ENCODE results near the gene HNRNPH1. TPM values are rescaled to one million over a fixed set of nuclear protein-coding genes. Genes with fewer than 3 reads are reported as not detected.
"Not testable (repeated sequence)": the region's sequence is repeated elsewhere in the genome, so short reads cannot be mapped to it uniquely, and the experiment has no call there.

Gene HNRNPH1
- total RNA-seq, 1 experiment from 2014 or later = 972 TPM

- H3K27me3 ChIP-seq (replicated peaks; ENCODE audit: insufficient read depth, low read depth, low read length, poor library complexity); intact Hi-C loops (cut with micrococcal nuclease; ENCODE audit: unreplicated experiment); H3K36me3 ChIP-seq (ENCODE audit: insufficient read depth, low read length, poor library complexity, severe bottlenecking); H3K4me1 ChIP-seq (ENCODE audit: insufficient read depth, low read length, poor library complexity, severe bottlenecking); CTCF ChIA-PET; BruUV-seq (replicated peaks); H3K4me3 ChIP-seq (ENCODE audit: low read depth, low read length, poor library complexity, severe bottlenecking); POLR2A ChIA-PET (ENCODE audit: low non-redundant PET); H3K27ac ChIP-seq (ENCODE audit: low read depth, low read length, poor library complexity, severe bottlenecking); H3K9me3 ChIP-seq (ENCODE audit: low read depth, low read length, poor library complexity, severe bottlenecking); DNase-seq (ENCODE audit: low spot score): not testable (repeated sequence)
Measured at GRCh38 chr5:179653135-179653534, 29.7 kb upstream of the HNRNPH1 start.

GRCh38 chr5:179650245-179650644, 26.8 kb upstream of the HNRNPH1 start:
- H3K4me3 ChIP-seq (ENCODE audit: low read depth, low read length, poor library complexity, severe bottlenecking); H3K27me3 ChIP-seq (replicated peaks; ENCODE audit: insufficient read depth, low read depth, low read length, poor library complexity); POLR2A ChIA-PET (ENCODE audit: low non-redundant PET); DNase-seq (ENCODE audit: low spot score); intact Hi-C loops (cut with micrococcal nuclease; ENCODE audit: unreplicated experiment); BruUV-seq (replicated peaks); H3K4me1 ChIP-seq (ENCODE audit: insufficient read depth, low read length, poor library complexity, severe bottlenecking); H3K9me3 ChIP-seq (ENCODE audit: low read depth, low read length, poor library complexity, severe bottlenecking); H3K27ac ChIP-seq (ENCODE audit: low read depth, low read length, poor library complexity, severe bottlenecking); H3K36me3 ChIP-seq (ENCODE audit: insufficient read depth, low read length, poor library complexity, severe bottlenecking); CTCF ChIA-PET: not testable (repeated sequence)

DNA sequence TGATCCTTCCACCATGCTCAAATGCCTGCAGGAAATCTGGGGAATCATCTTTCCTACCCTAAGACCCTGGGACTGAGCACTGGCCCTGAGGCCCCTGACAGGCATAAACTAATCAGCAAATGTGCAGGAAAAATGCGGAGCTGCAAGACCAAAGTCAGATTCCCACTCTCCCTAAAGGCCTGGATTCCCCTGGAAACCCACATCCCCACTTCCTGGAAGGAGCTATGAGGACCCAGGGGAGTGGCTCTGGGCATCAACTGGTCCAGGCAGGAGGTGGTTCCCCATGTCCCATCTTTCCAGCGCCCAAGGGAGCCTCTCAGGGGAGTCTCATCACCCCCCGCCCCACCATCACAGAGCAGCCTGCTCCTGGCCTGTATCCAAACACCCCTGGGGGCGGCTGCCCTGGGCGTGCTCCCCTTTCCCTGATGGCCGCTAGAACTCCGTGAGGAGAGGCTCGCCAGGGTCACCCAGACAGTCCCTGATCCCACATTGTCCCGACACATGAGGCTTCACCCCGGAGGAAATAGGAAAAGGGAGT, 25.8 kb upstream of the HNRNPH1 start:
- BruUV-seq (replicated peaks); POLR2A ChIA-PET (ENCODE audit: low non-redundant PET); intact Hi-C loops (cut with micrococcal nuclease; ENCODE audit: unreplicated experiment): not testable (repeated sequence)

GRCh38 chr5:179648410-179648809, 24.9 kb upstream of the HNRNPH1 start:
- Histone ChIP-seq H3K4me1 (ENCODE audit: insufficient read depth, low read length, poor library complexity, severe bottlenecking) (no peaks in the 10 kb centered on the region), H3K27me3 (replicated peaks; ENCODE audit: insufficient read depth, low read depth, low read length, poor library complexity) (no peaks in the 10 kb centered on the region), H3K36me3 (ENCODE audit: insufficient read depth, low read length, poor library complexity, severe bottlenecking) (no peaks in the 10 kb centered on the region), H3K4me3 (ENCODE audit: low read depth, low read length, poor library complexity, severe bottlenecking) (no peak overlapping the region), H3K27ac (ENCODE audit: low read depth, low read length, poor library complexity, severe bottlenecking) (no peak overlapping the region), H3K9me3 (ENCODE audit: low read depth, low read length, poor library complexity, severe bottlenecking) (no peaks in the 10 kb centered on the region)
- CTCF ChIA-PET = no interaction called here
- TF ChIP-seq CTCF (conservative IDR thresholded peaks at IDR 0.05; ENCODE audit: low read depth, low read length) = no peak
- no peak for TF ChIP-seq EZH2 (IDR thresholded peaks at IDR 0.05; ENCODE audit: borderline replicate concordance, low read depth, low read length, poor library complexity, severe bottlenecking)
- DNase-seq (ENCODE audit: low spot score) = no peak
- intact Hi-C loops (cut with micrococcal nuclease; ENCODE audit: unreplicated experiment) = no loop called here
- BruUV-seq (replicated peaks) = no TSS peak
- POLR2A ChIA-PET (ENCODE audit: low non-redundant PET) = no interaction called here

More for the DNA sequence above, 25.8 kb upstream of the HNRNPH1 start:
- H3K9me3 ChIP-seq (ENCODE audit: low read depth, low read length, poor library complexity, severe bottlenecking); H3K36me3 ChIP-seq (ENCODE audit: insufficient read depth, low read length, poor library complexity, severe bottlenecking); H3K4me3 ChIP-seq (ENCODE audit: low read depth, low read length, poor library complexity, severe bottlenecking); H3K27me3 ChIP-seq (replicated peaks; ENCODE audit: insufficient read depth, low read depth, low read length, poor library complexity); CTCF ChIA-PET; H3K27ac ChIP-seq (ENCODE audit: low read depth, low read length, poor library complexity, severe bottlenecking); DNase-seq (ENCODE audit: low spot score); H3K4me1 ChIP-seq (ENCODE audit: insufficient read depth, low read length, poor library complexity, severe bottlenecking): not testable (repeated sequence)

- BruUV-seq (replicated peaks); CTCF ChIA-PET; H3K27ac ChIP-seq (ENCODE audit: low read depth, low read length, poor library complexity, severe bottlenecking); H3K36me3 ChIP-seq (ENCODE audit: insufficient read depth, low read length, poor library complexity, severe bottlenecking); H3K9me3 ChIP-seq (ENCODE audit: low read depth, low read length, poor library complexity, severe bottlenecking); intact Hi-C loops (cut with micrococcal nuclease; ENCODE audit: unreplicated experiment); H3K4me1 ChIP-seq (ENCODE audit: insufficient read depth, low read length, poor library complexity, severe bottlenecking); DNase-seq (ENCODE audit: low spot score); H3K4me3 ChIP-seq (ENCODE audit: low read depth, low read length, poor library complexity, severe bottlenecking); POLR2A ChIA-PET (ENCODE audit: low non-redundant PET); H3K27me3 ChIP-seq (replicated peaks; ENCODE audit: insufficient read depth, low read depth, low read length, poor library complexity): not testable (repeated sequence)
Measured at GRCh38 chr5:179644766-179645165, 21.3 kb upstream of the HNRNPH1 start.

DNA sequence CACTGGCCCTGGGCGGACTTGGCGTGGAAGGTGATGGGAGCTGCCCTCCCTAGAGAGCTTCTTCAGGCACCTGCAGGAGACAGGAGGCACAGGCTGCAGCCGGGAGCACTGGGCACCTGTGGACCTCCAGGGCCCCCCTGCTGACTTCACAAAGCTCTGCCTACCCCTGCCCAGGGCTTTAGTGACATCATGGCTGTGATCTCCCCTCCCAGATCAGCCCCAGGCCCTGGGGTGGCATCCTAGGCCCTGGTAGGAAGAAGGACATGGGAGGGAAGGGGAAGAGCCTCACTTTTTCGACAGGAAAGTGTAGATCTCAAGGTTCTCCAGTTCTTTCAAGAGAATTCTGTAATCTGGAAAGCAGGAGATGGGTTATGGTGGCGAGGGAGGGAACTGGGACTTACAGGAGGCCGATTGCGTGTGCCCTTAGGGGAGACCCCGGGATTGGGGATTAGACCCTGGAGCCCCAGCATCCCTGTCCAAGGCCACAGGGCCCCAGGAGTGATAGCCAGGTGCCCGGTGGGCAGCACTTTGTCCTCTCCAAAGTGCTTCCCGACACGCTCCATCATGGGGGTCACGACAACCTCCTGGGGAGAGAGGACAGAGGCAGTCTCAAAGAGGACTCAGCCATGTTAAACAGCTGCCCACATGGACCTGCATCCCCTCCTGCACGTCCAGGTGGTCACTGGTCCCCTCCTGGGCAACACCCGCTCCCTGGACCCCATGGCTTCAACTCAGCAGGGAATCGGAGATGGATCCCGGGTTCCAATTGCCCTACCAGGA, 19.9 kb upstream of the HNRNPH1 start:
- H3K27ac ChIP-seq (ENCODE audit: low read depth, low read length, poor library complexity, severe bottlenecking); H3K4me1 ChIP-seq (ENCODE audit: insufficient read depth, low read length, poor library complexity, severe bottlenecking); H3K4me3 ChIP-seq (ENCODE audit: low read depth, low read length, poor library complexity, severe bottlenecking); H3K36me3 ChIP-seq (ENCODE audit: insufficient read depth, low read length, poor library complexity, severe bottlenecking); POLR2A ChIA-PET (ENCODE audit: low non-redundant PET); BruUV-seq (replicated peaks); H3K27me3 ChIP-seq (replicated peaks; ENCODE audit: insufficient read depth, low read depth, low read length, poor library complexity); intact Hi-C loops (cut with micrococcal nuclease; ENCODE audit: unreplicated experiment); DNase-seq (ENCODE audit: low spot score); H3K9me3 ChIP-seq (ENCODE audit: low read depth, low read length, poor library complexity, severe bottlenecking): not testable (repeated sequence)
- CTCF ChIA-PET = interaction anchor here (0.6 kb wide), 1 partner anchor 152 kb away, joined by 3 read pairs; no protein-coding TSS in a partner anchor

DNA sequence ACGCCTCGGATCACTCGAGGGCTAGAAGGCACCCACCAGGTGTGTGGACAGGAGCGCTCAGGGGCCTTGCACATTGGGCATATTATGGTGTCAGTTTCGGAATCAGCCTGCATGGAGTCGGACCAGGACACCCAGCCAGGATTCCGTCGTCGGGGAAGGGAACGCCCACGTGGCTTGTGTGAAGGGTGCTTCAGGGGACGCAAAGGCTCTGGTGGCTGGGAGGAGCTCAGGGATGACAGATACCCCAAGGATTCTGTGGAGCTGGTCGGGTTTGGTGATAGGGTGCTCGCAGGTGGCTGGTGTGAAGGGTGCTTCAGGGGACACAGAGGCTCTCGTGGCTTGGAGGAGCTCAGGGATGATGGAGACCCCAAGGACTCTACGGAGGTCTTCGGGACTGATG, 19.2 kb upstream of the HNRNPH1 start:
- H3K9me3 ChIP-seq (ENCODE audit: low read depth, low read length, poor library complexity, severe bottlenecking); POLR2A ChIA-PET (ENCODE audit: low non-redundant PET); H3K27ac ChIP-seq (ENCODE audit: low read depth, low read length, poor library complexity, severe bottlenecking); intact Hi-C loops (cut with micrococcal nuclease; ENCODE audit: unreplicated experiment); H3K36me3 ChIP-seq (ENCODE audit: insufficient read depth, low read length, poor library complexity, severe bottlenecking); H3K4me1 ChIP-seq (ENCODE audit: insufficient read depth, low read length, poor library complexity, severe bottlenecking); H3K27me3 ChIP-seq (replicated peaks; ENCODE audit: insufficient read depth, low read depth, low read length, poor library complexity); H3K4me3 ChIP-seq (ENCODE audit: low read depth, low read length, poor library complexity, severe bottlenecking); DNase-seq (ENCODE audit: low spot score); BruUV-seq (replicated peaks): not testable (repeated sequence)
- CTCF ChIA-PET = interaction anchor here (0.6 kb wide), 1 partner anchor 153 kb away, joined by 3 read pairs; no protein-coding TSS in a partner anchor
